Measurements from ENCODE around the gene MINDY3.

- TF ChIP-seq, protein P1, sequence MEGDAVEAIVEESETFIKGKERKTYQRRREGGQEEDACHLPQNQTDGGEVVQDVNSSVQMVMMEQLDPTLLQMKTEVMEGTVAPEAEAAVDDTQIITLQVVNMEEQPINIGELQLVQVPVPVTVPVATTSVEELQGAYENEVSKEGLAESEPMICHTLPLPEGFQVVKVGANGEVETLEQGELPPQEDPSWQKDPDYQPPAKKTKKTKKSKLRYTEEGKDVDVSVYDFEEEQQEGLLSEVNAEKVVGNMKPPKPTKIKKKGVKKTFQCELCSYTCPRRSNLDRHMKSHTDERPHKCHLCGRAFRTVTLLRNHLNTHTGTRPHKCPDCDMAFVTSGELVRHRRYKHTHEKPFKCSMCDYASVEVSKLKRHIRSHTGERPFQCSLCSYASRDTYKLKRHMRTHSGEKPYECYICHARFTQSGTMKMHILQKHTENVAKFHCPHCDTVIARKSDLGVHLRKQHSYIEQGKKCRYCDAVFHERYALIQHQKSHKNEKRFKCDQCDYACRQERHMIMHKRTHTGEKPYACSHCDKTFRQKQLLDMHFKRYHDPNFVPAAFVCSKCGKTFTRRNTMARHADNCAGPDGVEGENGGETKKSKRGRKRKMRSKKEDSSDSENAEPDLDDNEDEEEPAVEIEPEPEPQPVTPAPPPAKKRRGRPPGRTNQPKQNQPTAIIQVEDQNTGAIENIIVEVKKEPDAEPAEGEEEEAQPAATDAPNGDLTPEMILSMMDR (IDR thresholded peaks at IDR 0.05; ENCODE audit: low read depth, low read length, missing input control) = no peak
- TF ChIP-seq JUND (IDR thresholded peaks at IDR 0.05) = no peak
- TF ChIP-seq, protein P2, sequence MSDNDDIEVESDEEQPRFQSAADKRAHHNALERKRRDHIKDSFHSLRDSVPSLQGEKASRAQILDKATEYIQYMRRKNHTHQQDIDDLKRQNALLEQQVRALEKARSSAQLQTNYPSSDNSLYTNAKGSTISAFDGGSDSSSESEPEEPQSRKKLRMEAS (IDR thresholded peaks at IDR 0.05) = no peak
Observed at GRCh38 chr10:15842556-15843169, 17.6 kb downstream of the MINDY3 start.
